Lower leg skin (tissue), 4 donors: Measurements from ENCODE around the gene AKR7A2. TPM values are rescaled to one million over a fixed set of nuclear protein-coding genes. Genes with fewer than 3 reads are reported as not detected.

Source experiments
- DNase-seq, 2 donors: peaks; one replicate each; pipeline ENCODE4 v3.0.0-alpha.2; 2019; ENCODE audit warnings: low spot score in 2 of 2
- H3K4me3 ChIP-seq: fragments of 200-600 bp; sonication (generic); 2 replicates; pipeline ENCODE4 v1.5.1; 2017; ENCODE audit warnings: mild to moderate bottlenecking, low read depth; ENCODE audit not compliant: poor library complexity, severe bottlenecking
- CTCF ChIP-seq, 3 donors: fragments of 450-650 bp; IDR thresholded peaks; one replicate each; pipeline ENCODE4 v1.5.1; 2016; ENCODE audit warnings: antibody characterized with exemption in 3 of 3, mild to moderate bottlenecking in 3 of 3, moderate library complexity in 2 of 3
- POLR2A ChIP-seq, 2 donors: fragments of 450-650 bp; IDR thresholded peaks; one replicate each; pipeline ENCODE4 v1.6.1; 2016 to 2017; ENCODE audit warnings: antibody characterized with exemption in 2 of 2, mild to moderate bottlenecking in 1 of 2, moderate library complexity in 1 of 2
- WGBS, 2 donors: methylation state at CpG; one replicate each; pipeline ENCODE4 v1.1.5; 2018; 5-methylcytosine and 5-hydroxymethylcytosine counted together
- intact Hi-C: fragments of 100-400 bp; cut with DNase I; formaldehyde crosslinking; loops from one replicate; pipeline ENCODE4 v1.15.0; 2023; ENCODE audit warnings: low total_unique reads
- total RNA-seq, 4 donors: library from RNA; depleted of rRNA; stranded (reverse); fragments of >200 nt; gene quantifications; one replicate each; pipeline ENCODE4 v1.1.0, GENCODE V29; 2016

The AKR7A2 gene
- total RNA-seq, result 100 to 1,000 TPM in 1 of 4 donors, 10 to 100 TPM in 3; 84.1 to 132 (median 89.6) TPM

GRCh38 chr1:19311931-19312781, at the start of gene AKR7A2, which contains the start of gene SLC66A1:
Gene AKR7A2, minus strand, starts transcription at chr1:19312144. Its CDS starts 20 bp downstream, at chr1:19312124.
Gene SLC66A1, plus strand, starts transcription at chr1:19312326. Its CDS starts 5,352 bp downstream, at chr1:19317678.
- peak; percentile 77 to 98 for DNase-seq
- 1% methylated on average over 77 of the region's 105 CpGs; no CpG with 5 or more reads in 1 of the 2 donors for WGBS, 2 donors
- intact Hi-C loops, result no loop called here
- H3K4me3 ChIP-seq, result peak within 1 kb of the TSS; percentile 73
- TF ChIP-seq POLR2A (IDR thresholded peaks at IDR 0.05), result no peak

GRCh38 chr1:19360843-19361610, 49.1 kb upstream of the AKR7A2 start:
- intact Hi-C loops, result no loop called here
- DNase-seq, result no peak
- 42 to 51% methylated on average over 18 of the region's 18 CpGs for WGBS, 2 donors
- no peak overlapping the region for H3K4me3 ChIP-seq
- no peak for TF ChIP-seq POLR2A (IDR thresholded peaks at IDR 0.05)
- no peak for TF ChIP-seq CTCF (IDR thresholded peaks at IDR 0.05)

- WGBS, 2 donors, result 36 to 38% methylated on average over 11 of the region's 11 CpGs
- DNase-seq, result no peak
- TF ChIP-seq CTCF (IDR thresholded peaks at IDR 0.05) (no peak), POLR2A (IDR thresholded peaks at IDR 0.05) (no peak)
- no peak overlapping the region for H3K4me3 ChIP-seq
- intact Hi-C loops, result no loop called here
Observed at GRCh38 chr1:19360432-19360831, 48.5 kb upstream of the AKR7A2 start.

- H3K4me3 ChIP-seq, result no peak overlapping the region
- 24 to 31% methylated on average over 6 of the region's 6 CpGs for WGBS, 2 donors
- TF ChIP-seq CTCF (IDR thresholded peaks at IDR 0.05), result no peak
- no peak for TF ChIP-seq POLR2A (IDR thresholded peaks at IDR 0.05)
- intact Hi-C loops, result no loop called here
- no peak for DNase-seq
Observed at GRCh38 chr1:19360016-19360415, 48.1 kb upstream of the AKR7A2 start.

GRCh38 chr1:19359357-19359756, 47.4 kb upstream of the AKR7A2 start:
- intact Hi-C loops, result no loop called here
- 88 to 91% methylated on average over 9 to 11 of the region's 11 CpGs for WGBS, 2 donors
- TF ChIP-seq CTCF (IDR thresholded peaks at IDR 0.05) (no peak), POLR2A (IDR thresholded peaks at IDR 0.05) (no peak)
- H3K4me3 ChIP-seq, result no peak overlapping the region
- no peak for DNase-seq

- no peak for TF ChIP-seq CTCF (IDR thresholded peaks at IDR 0.05)
- no peak for TF ChIP-seq POLR2A (IDR thresholded peaks at IDR 0.05)
- DNase-seq, result no peak
- H3K4me3 ChIP-seq, result no peak overlapping the region
- intact Hi-C loops, result no loop called here
- 88 to 91% methylated on average over 8 of the region's 8 CpGs for WGBS, 2 donors
Observed at GRCh38 chr1:19358710-19359109, 46.8 kb upstream of the AKR7A2 start.
